Measurements from ENCODE around the gene SLC25A18. TPM values are rescaled to one million over a fixed set of nuclear protein-coding genes. Genes with fewer than 3 reads are reported as not detected.

The SLC25A18 gene
- total and polyA plus RNA-seq, 4 donors, result 18.8 to 84.7 (median 69.8) TPM

GRCh38 chr22:17581056-17581455, 17.8 kb downstream of the SLC25A18 start:
- Histone ChIP-seq H3K27me3 (ENCODE audit: control insufficient read depth in 4 of 4, insufficient read depth in 4 of 4, low read length in 3 of 4) (no peaks in the 10 kb centered on the region), H3K4me3 (ENCODE audit: low read depth in 1 of 3, low read length in 3 of 3) (no peak overlapping the region), H3K9me3 (ENCODE audit: control insufficient read depth in 4 of 4, low read length in 3 of 4) (no peaks in the 10 kb centered on the region), H3K9ac (ENCODE audit: low read depth in 1 of 2, low read length in 2 of 2) (no peak overlapping the region), H3K27ac (ENCODE audit: low read depth in 1 of 2, low read length in 2 of 2) (peak overlapping the region in 1 of 2 donors; percentile 36), H3K4me1 (ENCODE audit: control insufficient read depth in 4 of 4, insufficient read depth in 4 of 4, low read length in 3 of 4) (peaks cover 0 to 20% (median 10%) of the 10 kb centered on the region in 4 donors), H3K36me3 (ENCODE audit: control insufficient read depth in 4 of 4, insufficient read depth in 3 of 4, low read depth in 1 of 4, low read length in 3 of 4) (peaks cover 6 to 35% (median 18%) of the 10 kb centered on the region in 4 donors)
- TF ChIP-seq JUND (IDR thresholded peaks at IDR 0.05), result no peak
- TF ChIP-seq FOXA1 (IDR thresholded peaks at IDR 0.05), result no peak
- WGBS, result 89% methylated on average over 21 of the region's 21 CpGs
- no peak for DNase-seq (ENCODE audit: low spot score)

- Histone ChIP-seq H3K4me3 (ENCODE audit: low read depth in 1 of 3, low read length in 3 of 3) (no peak overlapping the region), H3K36me3 (ENCODE audit: control insufficient read depth in 4 of 4, insufficient read depth in 3 of 4, low read depth in 1 of 4, low read length in 3 of 4) (peaks cover 6 to 33% (median 18%) of the 10 kb centered on the region in 4 donors), H3K27ac (ENCODE audit: low read depth in 1 of 2, low read length in 2 of 2) (no peak overlapping the region), H3K27me3 (ENCODE audit: control insufficient read depth in 4 of 4, insufficient read depth in 4 of 4, low read length in 3 of 4) (no peaks in the 10 kb centered on the region), H3K4me1 (ENCODE audit: control insufficient read depth in 4 of 4, insufficient read depth in 4 of 4, low read length in 3 of 4) (peaks cover 0 to 20% (median 9%) of the 10 kb centered on the region in 4 donors), H3K9me3 (ENCODE audit: control insufficient read depth in 4 of 4, low read length in 3 of 4) (no peaks in the 10 kb centered on the region), H3K9ac (ENCODE audit: low read depth in 1 of 2, low read length in 2 of 2) (no peak overlapping the region)
- DNase-seq (ENCODE audit: low spot score), result no peak
- TF ChIP-seq, protein P1, sequence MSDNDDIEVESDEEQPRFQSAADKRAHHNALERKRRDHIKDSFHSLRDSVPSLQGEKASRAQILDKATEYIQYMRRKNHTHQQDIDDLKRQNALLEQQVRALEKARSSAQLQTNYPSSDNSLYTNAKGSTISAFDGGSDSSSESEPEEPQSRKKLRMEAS (IDR thresholded peaks at IDR 0.05), result no peak
- no peak for TF ChIP-seq RXRA (IDR thresholded peaks at IDR 0.05)
- TF ChIP-seq FOXA1 (IDR thresholded peaks at IDR 0.05), result no peak
- no peak for TF ChIP-seq RAD21 (IDR thresholded peaks at IDR 0.05)
- TF ChIP-seq TAF1 (conservative IDR thresholded peaks at IDR 0.05), result no peak
- TF ChIP-seq EGR1 (IDR thresholded peaks at IDR 0.05; ENCODE audit: low read depth in 2 of 2), result no peak
- no peak for TF ChIP-seq NR2F2 (IDR thresholded peaks at IDR 0.05)
- no peak for TF ChIP-seq FOXA2 (IDR thresholded peaks at IDR 0.05)
- 91% methylated on average over 17 of the region's 17 CpGs for WGBS
These were observed 18.3 kb downstream of the SLC25A18 start for GRCh38 chr22:17581631-17582030.

- WGBS, result 93% methylated on average over 10 of the region's 10 CpGs
- peaks cover 0 to 13% (median 9%) of the 10 kb centered on the region in 4 donors for H3K4me1 ChIP-seq (ENCODE audit: control insufficient read depth in 4 of 4, insufficient read depth in 4 of 4, low read length in 3 of 4)
- H3K9ac ChIP-seq (ENCODE audit: low read depth in 1 of 2, low read length in 2 of 2), result no peak overlapping the region
- H3K36me3 ChIP-seq (ENCODE audit: control insufficient read depth in 4 of 4, insufficient read depth in 3 of 4, low read depth in 1 of 4, low read length in 3 of 4), result peaks cover 10 to 48% (median 32%) of the 10 kb centered on the region in 4 donors
- H3K9me3 ChIP-seq (ENCODE audit: control insufficient read depth in 4 of 4, low read length in 3 of 4), result no peaks in the 10 kb centered on the region
- DNase-seq (ENCODE audit: low spot score), result no peak
- no peaks in the 10 kb centered on the region for H3K27me3 ChIP-seq (ENCODE audit: control insufficient read depth in 4 of 4, insufficient read depth in 4 of 4, low read length in 3 of 4)
- H3K4me3 ChIP-seq (ENCODE audit: low read depth in 1 of 3, low read length in 3 of 3), result no peak overlapping the region
- H3K27ac ChIP-seq (ENCODE audit: low read depth in 1 of 2, low read length in 2 of 2), result no peak overlapping the region
- TF ChIP-seq RAD21 (IDR thresholded peaks at IDR 0.05) (no peak), CTCF (IDR thresholded peaks at IDR 0.05; ENCODE audit: low read depth, low read length, missing input control) (no peak), HNF4A (conservative IDR thresholded peaks at IDR 0.05) (no peak), EGR1 (IDR thresholded peaks at IDR 0.05; ENCODE audit: low read depth in 2 of 2) (no peak), FOXA1 (IDR thresholded peaks at IDR 0.05) (no peak), HNF4G (IDR thresholded peaks at IDR 0.05) (no peak), GABPA (IDR thresholded peaks at IDR 0.05 in 1 of 2, conservative IDR thresholded peaks at IDR 0.05 in 1 of 2) (no peak), FOXA2 (IDR thresholded peaks at IDR 0.05) (no peak), NR2F2 (IDR thresholded peaks at IDR 0.05) (no peak), SP1 (IDR thresholded peaks at IDR 0.05) (no peak), YY1 (IDR thresholded peaks at IDR 0.05) (no peak), TAF1 (conservative IDR thresholded peaks at IDR 0.05) (no peak), RXRA (IDR thresholded peaks at IDR 0.05) (no peak), JUND (IDR thresholded peaks at IDR 0.05) (no peak), ATF3 (IDR thresholded peaks at IDR 0.05) (no peak)
- TF ChIP-seq, protein P1 (IDR thresholded peaks at IDR 0.05), result no peak
- TF ChIP-seq, protein P2, sequence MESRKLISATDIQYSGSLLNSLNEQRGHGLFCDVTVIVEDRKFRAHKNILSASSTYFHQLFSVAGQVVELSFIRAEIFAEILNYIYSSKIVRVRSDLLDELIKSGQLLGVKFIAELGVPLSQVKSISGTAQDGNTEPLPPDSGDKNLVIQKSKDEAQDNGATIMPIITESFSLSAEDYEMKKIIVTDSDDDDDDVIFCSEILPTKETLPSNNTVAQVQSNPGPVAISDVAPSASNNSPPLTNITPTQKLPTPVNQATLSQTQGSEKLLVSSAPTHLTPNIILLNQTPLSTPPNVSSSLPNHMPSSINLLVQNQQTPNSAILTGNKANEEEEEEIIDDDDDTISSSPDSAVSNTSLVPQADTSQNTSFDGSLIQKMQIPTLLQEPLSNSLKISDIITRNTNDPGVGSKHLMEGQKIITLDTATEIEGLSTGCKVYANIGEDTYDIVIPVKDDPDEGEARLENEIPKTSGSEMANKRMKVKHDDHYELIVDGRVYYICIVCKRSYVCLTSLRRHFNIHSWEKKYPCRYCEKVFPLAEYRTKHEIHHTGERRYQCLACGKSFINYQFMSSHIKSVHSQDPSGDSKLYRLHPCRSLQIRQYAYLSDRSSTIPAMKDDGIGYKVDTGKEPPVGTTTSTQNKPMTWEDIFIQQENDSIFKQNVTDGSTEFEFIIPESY (IDR thresholded peaks at IDR 0.05), result no peak
- TF ChIP-seq, protein P3, sequence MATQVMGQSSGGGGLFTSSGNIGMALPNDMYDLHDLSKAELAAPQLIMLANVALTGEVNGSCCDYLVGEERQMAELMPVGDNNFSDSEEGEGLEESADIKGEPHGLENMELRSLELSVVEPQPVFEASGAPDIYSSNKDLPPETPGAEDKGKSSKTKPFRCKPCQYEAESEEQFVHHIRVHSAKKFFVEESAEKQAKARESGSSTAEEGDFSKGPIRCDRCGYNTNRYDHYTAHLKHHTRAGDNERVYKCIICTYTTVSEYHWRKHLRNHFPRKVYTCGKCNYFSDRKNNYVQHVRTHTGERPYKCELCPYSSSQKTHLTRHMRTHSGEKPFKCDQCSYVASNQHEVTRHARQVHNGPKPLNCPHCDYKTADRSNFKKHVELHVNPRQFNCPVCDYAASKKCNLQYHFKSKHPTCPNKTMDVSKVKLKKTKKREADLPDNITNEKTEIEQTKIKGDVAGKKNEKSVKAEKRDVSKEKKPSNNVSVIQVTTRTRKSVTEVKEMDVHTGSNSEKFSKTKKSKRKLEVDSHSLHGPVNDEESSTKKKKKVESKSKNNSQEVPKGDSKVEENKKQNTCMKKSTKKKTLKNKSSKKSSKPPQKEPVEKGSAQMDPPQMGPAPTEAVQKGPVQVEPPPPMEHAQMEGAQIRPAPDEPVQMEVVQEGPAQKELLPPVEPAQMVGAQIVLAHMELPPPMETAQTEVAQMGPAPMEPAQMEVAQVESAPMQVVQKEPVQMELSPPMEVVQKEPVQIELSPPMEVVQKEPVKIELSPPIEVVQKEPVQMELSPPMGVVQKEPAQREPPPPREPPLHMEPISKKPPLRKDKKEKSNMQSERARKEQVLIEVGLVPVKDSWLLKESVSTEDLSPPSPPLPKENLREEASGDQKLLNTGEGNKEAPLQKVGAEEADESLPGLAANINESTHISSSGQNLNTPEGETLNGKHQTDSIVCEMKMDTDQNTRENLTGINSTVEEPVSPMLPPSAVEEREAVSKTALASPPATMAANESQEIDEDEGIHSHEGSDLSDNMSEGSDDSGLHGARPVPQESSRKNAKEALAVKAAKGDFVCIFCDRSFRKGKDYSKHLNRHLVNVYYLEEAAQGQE (IDR thresholded peaks at IDR 0.05), result no peak
These were observed 19.9 kb downstream of the SLC25A18 start for GRCh38 chr22:17583151-17583550.
